HepG2 (cell line): Measurements from ENCODE around the gene APOM. TPM values are rescaled to one million over a fixed set of nuclear protein-coding genes. Genes with fewer than 3 reads are reported as not detected.

Source experiments
- FOXO1 ChIP-seq: sonication (generic); formaldehyde crosslinking; IDR thresholded peaks from 2 replicates; pipeline ENCODE4 v1.4.0; 2020; ENCODE audit warnings: missing genetic modification reagents
- HNRNPL ChIP-seq: fragments of 200-400 bp; formaldehyde crosslinking; IDR thresholded peaks from 2 replicates; pipeline ENCODE4 v1.6.1; 2017; ENCODE audit warnings: mild to moderate bottlenecking, low read depth, low read length
- JUN ChIP-seq: sonication (generic); formaldehyde crosslinking; IDR thresholded peaks from 2 replicates; pipeline ENCODE4 v1.4.0; 2020; ENCODE audit warnings: mild to moderate bottlenecking, missing genetic modification reagents
- MED8 ChIP-seq: sonication (generic); formaldehyde crosslinking; IDR thresholded peaks from 2 replicates; pipeline ENCODE4 v1.8.1; 2023; ENCODE audit warnings: mild to moderate bottlenecking, missing genetic modification reagents; ENCODE audit not compliant: insufficient replicate concordance
- MXD1 ChIP-seq: sonication (generic); formaldehyde crosslinking; IDR thresholded peaks from 2 replicates; pipeline ENCODE4 v1.4.0; 2020; ENCODE audit warnings: mild to moderate bottlenecking, missing genetic modification reagents
- NKX3-1 ChIP-seq: sonication (generic); formaldehyde crosslinking; IDR thresholded peaks from 2 replicates; pipeline ENCODE4 v1.5.0; 2020; ENCODE audit warnings: missing genetic modification reagents
- PAX8 ChIP-seq: sonication (generic); formaldehyde crosslinking; IDR thresholded peaks from 2 replicates; pipeline ENCODE4 v1.8.0; 2022; ENCODE audit warnings: mild to moderate bottlenecking, missing genetic modification reagents, borderline replicate concordance
- SNAPC4 ChIP-seq: sonication (generic); formaldehyde crosslinking; IDR thresholded peaks from 2 replicates; pipeline ENCODE4 v1.4.0; 2020; ENCODE audit warnings: mild to moderate bottlenecking, missing genetic modification reagents
- U2AF2 ChIP-seq: fragments of 200-400 bp; formaldehyde crosslinking; IDR thresholded peaks from 2 replicates; pipeline ENCODE4 v1.6.1; 2017; ENCODE audit warnings: low read depth, mild to moderate bottlenecking, low read length
- ZBTB37 ChIP-seq: sonication (generic); formaldehyde crosslinking; IDR thresholded peaks from 2 replicates; pipeline ENCODE4 v1.4.0; 2020; ENCODE audit warnings: mild to moderate bottlenecking, missing genetic modification reagents
- ZNF337 ChIP-seq: sonication (generic); formaldehyde crosslinking; IDR thresholded peaks from 2 replicates; pipeline ENCODE4 v1.5.1; 2020; ENCODE audit warnings: missing genetic modification reagents, low read depth, mild to moderate bottlenecking, borderline replicate concordance
- ZNF451 ChIP-seq: sonication (generic); formaldehyde crosslinking; IDR thresholded peaks from 2 replicates; pipeline ENCODE4 v1.5.0; 2020; ENCODE audit warnings: mild to moderate bottlenecking, missing genetic modification reagents
- ZNF580 ChIP-seq: IDR thresholded peaks from 2 replicates; pipeline ENCODE4 v1.6.1; 2016; ENCODE audit warnings: low read depth, borderline replicate concordance
- ZNF670 ChIP-seq: sonication (generic); formaldehyde crosslinking; IDR thresholded peaks from 2 replicates; pipeline ENCODE4 v1.8.0; 2022; ENCODE audit warnings: mild to moderate bottlenecking, missing genetic modification reagents, borderline replicate concordance
- ZNF746 ChIP-seq: sonication (generic); formaldehyde crosslinking; IDR thresholded peaks from 2 replicates; pipeline ENCODE4 v1.8.0; 2022; ENCODE audit warnings: mild to moderate bottlenecking, missing genetic modification reagents
- polyA plus RNA-seq, 8 experiments: library from polyadenylated mRNA; depleted of rRNA in 3 of 8; stranded (reverse) in 7 of 8; unstranded in 1 of 8; fragments of >200 nt; fragmentation: Illumina TruSeq in 4 of 8; extraction: Trizol in 4 of 8; gene quantifications; 2 replicates each; pipeline versions ENCODE4 v1.2.1 to v1.2.3, GENCODE V29; 2011 to 2016; ENCODE audit warnings: low read depth in 4 of 8, missing spikeins in 1 of 8, mixed read lengths in 1 of 8; ENCODE audit not compliant: insufficient read depth in 1 of 8
- total RNA-seq, 5 experiments: library from RNA; depleted of rRNA; stranded (reverse); fragments of >200 nt; fragmentation: Illumina TruSeq; extraction: Trizol; gene quantifications; 2 replicates each; pipeline ENCODE4 v1.2.3, GENCODE V29; 2016; ENCODE audit warnings: low read depth in 1 of 5
- TF ChIP-seq, protein P1 (sequence below): sonication (generic); formaldehyde crosslinking; IDR thresholded peaks from 2 replicates; pipeline ENCODE4 v1.5.1; 2020; ENCODE audit warnings: missing genetic modification reagents, mild to moderate bottlenecking, borderline replicate concordance
- TF ChIP-seq, protein P2 (sequence below), 2 experiments: fragments of 450-650 bp in 1 of 2; sonication (generic) in 1 of 2; formaldehyde crosslinking; IDR thresholded peaks; 2 replicates each; pipeline versions ENCODE4 v1.5.0 to v1.8.0; 2020 to 2022; ENCODE audit warnings: mild to moderate bottlenecking in 1 of 2, missing genetic modification reagents in 1 of 2

APOM gene
- total and polyA plus RNA-seq, 2 of the 13 experiments (the other 11 are each of a cell fraction or from before 2014, with no cell fraction given) = 98.2 to 1,140 TPM

DNA sequence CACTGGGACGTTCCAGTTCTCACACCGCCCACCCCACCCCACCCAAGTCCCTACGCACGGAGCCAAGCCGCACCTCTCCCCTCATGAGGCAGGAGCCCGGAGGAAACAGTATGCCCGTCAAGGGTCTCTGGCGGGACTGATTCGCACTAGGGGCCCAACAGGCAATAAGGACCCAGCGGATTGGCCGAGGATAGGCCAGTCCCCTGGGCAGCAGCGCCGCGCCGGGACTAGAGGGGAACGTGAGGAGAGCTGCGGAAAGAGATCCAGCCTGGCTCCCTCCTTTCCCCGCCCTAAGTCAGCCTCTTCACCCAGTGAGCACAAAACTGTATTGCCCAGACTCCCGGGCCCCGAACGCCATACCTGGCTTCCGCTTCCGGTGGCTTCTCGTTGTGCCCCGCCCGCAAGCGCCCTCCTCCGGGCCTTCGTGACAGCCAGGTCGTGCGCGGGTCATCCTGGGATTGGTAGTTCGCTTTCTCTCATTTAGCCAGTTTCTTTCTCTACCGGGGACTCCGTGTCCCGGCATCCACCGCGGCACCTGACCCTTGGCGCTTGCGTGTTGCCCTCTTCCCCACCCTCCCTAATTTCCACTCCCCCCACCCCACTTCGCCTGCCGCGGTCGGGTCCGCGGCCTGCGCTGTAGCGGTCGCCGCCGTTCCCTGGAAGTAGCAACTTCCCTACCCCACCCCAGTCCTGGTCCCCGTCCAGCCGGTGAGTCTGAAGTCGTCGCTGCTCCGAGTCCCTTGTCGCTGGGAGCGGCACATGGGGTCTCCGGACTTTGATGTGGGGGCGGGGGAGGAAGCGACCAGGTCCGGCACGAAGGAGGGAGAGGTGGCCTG lies 10.0 kb downstream of the APOM start, which contains the start of gene CSNK2B (continued):
- TF ChIP-seq SNAPC4 (peak; percentile 61; the same call in 1 of the 2 replicates), ZNF337 (CRISPR knock-in tag) (no peak; the same call in 1 of the 2 replicates), ZNF580 (CRISPR knock-in tag) (no peak), ZNF670 (CRISPR knock-in tag) (no peak), NKX3-1 (CRISPR knock-in tag) (0 out of 2 replicates have a peak, but pooled peaks have one; percentile 87), HNRNPL (peak; percentile 80; the same call in 1 of the 2 replicates), U2AF2 (no peak), ZNF746 (CRISPR knock-in tag) (peak; percentile 89), MED8 (CRISPR knock-in tag) (peak; percentile 87), MXD1 (peak; percentile 76), JUN (no peak), FOXO1 (CRISPR knock-in tag) (peak; percentile 32; the same call in 1 of the 2 replicates), PAX8 (CRISPR knock-in tag) (0 out of 2 replicates have a peak, but pooled peaks have one; percentile 27), ZBTB37 (CRISPR knock-in tag) (0 out of 2 replicates have a peak, but pooled peaks have one; percentile 49), ZNF451 (CRISPR knock-in tag) (peak; percentile 50; the same call in 1 of the 2 replicates)
- TF ChIP-seq, protein P1, sequence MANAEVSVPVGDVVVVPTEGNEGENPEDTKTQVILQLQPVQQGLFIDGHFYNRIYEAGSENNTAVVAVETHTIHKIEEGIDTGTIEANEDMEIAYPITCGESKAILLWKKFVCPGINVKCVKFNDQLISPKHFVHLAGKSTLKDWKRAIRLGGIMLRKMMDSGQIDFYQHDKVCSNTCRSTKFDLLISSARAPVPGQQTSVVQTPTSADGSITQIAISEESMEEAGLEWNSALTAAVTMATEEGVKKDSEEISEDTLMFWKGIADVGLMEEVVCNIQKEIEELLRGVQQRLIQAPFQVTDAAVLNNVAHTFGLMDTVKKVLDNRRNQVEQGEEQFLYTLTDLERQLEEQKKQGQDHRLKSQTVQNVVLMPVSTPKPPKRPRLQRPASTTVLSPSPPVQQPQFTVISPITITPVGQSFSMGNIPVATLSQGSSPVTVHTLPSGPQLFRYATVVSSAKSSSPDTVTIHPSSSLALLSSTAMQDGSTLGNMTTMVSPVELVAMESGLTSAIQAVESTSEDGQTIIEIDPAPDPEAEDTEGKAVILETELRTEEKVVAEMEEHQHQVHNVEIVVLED (CRISPR knock-in tag) = peak; percentile 81; the same call in 1 of the 2 replicates
- TF ChIP-seq, protein P2, sequence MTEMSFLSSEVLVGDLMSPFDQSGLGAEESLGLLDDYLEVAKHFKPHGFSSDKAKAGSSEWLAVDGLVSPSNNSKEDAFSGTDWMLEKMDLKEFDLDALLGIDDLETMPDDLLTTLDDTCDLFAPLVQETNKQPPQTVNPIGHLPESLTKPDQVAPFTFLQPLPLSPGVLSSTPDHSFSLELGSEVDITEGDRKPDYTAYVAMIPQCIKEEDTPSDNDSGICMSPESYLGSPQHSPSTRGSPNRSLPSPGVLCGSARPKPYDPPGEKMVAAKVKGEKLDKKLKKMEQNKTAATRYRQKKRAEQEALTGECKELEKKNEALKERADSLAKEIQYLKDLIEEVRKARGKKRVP (CRISPR knock-in tag; IDR thresholded peaks at IDR 0.05) = 0 out of 4 replicates have a peak, but pooled peaks of 1 of the 2 experiments have one; percentile 61
